ENCODE data around the gene DECR2. TPM values are rescaled to one million over a fixed set of nuclear protein-coding genes. Genes with fewer than 3 reads are reported as not detected.
"Not testable (repeated sequence)": the region's sequence is repeated elsewhere in the genome, so short reads cannot be mapped to it uniquely, and the experiment has no call there.

Gene DECR2
- total RNA-seq, 2 donors from 2014 or later, result 31.8 to 43.5 TPM

DNA sequence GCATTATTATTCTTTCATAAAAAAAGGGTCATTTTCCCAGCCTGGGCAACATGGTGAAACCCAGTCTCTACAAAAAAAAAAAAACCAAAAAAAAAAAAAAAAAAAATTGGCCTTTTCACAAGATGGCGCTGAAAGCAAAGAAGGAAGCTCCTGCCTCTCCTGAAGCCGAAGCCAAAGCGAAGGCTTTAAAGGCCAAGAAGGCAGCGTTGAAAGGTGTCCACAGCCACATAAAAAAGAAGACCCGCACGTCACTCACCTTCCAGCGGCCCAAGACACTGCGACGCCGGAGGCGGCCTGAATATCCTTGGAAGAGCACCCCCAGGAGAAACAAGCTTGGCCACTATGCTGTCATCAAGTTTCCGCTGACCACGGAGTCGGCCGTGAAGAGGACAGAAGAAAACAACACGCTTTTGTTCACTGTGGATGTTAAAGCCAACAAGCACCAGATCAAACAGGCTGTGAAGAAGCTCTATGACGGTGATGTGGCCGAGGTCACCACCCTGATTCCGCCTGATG lies 15.0 kb upstream of the DECR2 start:
- Histone ChIP-seq H3K27me3 (ENCODE audit: control insufficient read depth, insufficient read depth, low read length, poor library complexity, severe bottlenecking) (no peaks in the 10 kb centered on the region), H3K4me3 (ENCODE audit: low read length) (no peak overlapping the region), H3K9me3 (ENCODE audit: control insufficient read depth, low read length) (no peaks in the 10 kb centered on the region), H3K27ac (ENCODE audit: low read depth, low read length) (no peak overlapping the region), H3K4me1 (ENCODE audit: control insufficient read depth, insufficient read depth, low read length) (peaks cover 9% of the 10 kb centered on the region), H3K36me3 (ENCODE audit: control insufficient read depth, insufficient read depth, low read length) (no peaks in the 10 kb centered on the region), H3K9ac (ENCODE audit: extremely low read depth, low read length, poor library complexity, severe bottlenecking) (no peak overlapping the region)
- Mint-ChIP-seq H3K4me3 (no peak overlapping the region), H3K9me3 (no peaks in the 10 kb centered on the region), H3K36me3 (ENCODE audit: low read depth) (peaks cover under 1% of the 10 kb centered on the region), H3K4me1 (peaks cover 39% of the 10 kb centered on the region), H3K27me3 (ENCODE audit: insufficient read depth) (no peaks in the 10 kb centered on the region), H3K27ac (peak overlapping the region; percentile 87)
- no peak for DNase-seq
- TF ChIP-seq, protein P1, sequence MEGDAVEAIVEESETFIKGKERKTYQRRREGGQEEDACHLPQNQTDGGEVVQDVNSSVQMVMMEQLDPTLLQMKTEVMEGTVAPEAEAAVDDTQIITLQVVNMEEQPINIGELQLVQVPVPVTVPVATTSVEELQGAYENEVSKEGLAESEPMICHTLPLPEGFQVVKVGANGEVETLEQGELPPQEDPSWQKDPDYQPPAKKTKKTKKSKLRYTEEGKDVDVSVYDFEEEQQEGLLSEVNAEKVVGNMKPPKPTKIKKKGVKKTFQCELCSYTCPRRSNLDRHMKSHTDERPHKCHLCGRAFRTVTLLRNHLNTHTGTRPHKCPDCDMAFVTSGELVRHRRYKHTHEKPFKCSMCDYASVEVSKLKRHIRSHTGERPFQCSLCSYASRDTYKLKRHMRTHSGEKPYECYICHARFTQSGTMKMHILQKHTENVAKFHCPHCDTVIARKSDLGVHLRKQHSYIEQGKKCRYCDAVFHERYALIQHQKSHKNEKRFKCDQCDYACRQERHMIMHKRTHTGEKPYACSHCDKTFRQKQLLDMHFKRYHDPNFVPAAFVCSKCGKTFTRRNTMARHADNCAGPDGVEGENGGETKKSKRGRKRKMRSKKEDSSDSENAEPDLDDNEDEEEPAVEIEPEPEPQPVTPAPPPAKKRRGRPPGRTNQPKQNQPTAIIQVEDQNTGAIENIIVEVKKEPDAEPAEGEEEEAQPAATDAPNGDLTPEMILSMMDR (conservative IDR thresholded peaks at IDR 0.05), result no peak
- 87 to 89% methylated on average over 19 of the region's 19 CpGs for WGBS, 2 experiments (ENCODE audit: insufficient coverage in 1 of 2, insufficient read length in 1 of 2)

DNA sequence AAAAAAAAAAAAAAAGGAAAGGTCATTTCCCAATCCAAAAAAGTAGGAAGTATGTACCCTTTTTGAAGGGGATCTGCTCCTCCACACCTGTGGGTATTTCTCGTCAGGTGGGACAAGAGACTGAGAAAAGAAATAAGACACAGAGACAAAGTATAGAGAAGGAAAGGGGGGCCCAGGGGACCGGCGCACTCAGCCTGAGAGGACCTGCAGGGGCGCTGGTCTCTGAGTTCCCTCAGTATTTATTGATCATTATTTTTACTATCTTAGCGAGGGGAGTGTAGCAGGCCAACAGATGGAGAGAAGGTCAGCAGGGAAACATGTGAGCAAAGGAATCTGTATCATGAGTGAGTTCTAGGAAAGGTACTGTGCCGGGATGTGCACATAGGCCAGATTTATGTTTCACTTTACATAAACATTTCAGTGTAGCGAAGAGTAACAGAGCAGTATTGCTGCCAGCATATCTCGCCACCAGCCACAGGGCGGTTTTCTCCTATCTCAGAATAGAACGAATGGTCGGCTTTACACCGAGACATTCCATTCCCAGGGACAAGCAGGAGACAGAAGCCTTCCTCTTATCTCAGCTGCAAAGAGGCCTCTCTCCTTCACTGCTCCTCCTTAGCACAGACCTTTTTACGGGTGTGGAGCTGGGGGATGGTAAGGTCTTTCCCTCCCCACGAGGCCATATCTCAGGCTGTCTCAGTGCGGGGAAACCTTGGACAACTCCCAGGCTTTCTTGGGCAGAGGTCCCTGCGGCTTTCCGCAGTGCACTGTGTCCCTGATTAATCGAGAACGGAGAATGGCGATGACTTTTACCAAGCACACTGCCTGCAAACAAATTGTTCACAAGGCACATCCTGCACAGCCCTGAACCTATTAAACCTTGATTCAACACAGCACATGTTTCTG lies 13.7 kb upstream of the DECR2 start:
- not testable (repeated sequence) for H3K4me3 Mint-ChIP-seq
- 79 to 84% methylated on average over 6 to 20 of the region's 20 CpGs for WGBS, 2 experiments (ENCODE audit: insufficient coverage in 1 of 2, insufficient read length in 1 of 2)

DNA sequence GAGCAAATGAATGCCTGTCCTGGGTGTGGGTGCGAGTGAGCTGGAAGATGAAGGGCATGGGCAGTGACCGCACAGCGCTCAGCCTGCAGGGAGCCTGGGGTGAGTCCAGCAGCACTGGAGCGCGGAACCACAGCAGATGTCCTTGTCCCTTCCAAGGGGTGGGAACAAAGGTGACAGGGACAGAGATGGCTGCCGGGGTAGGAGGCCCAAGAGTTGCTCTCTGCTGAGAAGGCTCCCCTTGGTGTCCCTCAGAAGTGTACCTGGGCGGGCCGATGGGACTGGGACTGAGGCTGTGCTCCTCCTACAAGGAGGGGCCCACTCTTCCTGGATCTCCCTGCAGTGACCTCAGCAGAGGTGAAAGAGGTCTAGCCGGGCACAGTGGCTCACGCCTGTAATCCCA lies 12.3 kb upstream of the DECR2 start:
- Mint-ChIP-seq H3K27me3 (ENCODE audit: insufficient read depth) (no peaks in the 10 kb centered on the region), H3K4me1 (peaks cover 26% of the 10 kb centered on the region), H3K36me3 (ENCODE audit: low read depth) (peaks cover 12% of the 10 kb centered on the region), H3K4me3 (no peak overlapping the region), H3K27ac (peak overlapping the region; percentile 52), H3K9me3 (peaks cover 13% of the 10 kb centered on the region)
- 87 to 92% methylated on average over 10 of the region's 10 CpGs for WGBS, 2 experiments (ENCODE audit: insufficient coverage in 1 of 2, insufficient read length in 1 of 2)
- H3K9ac ChIP-seq (ENCODE audit: extremely low read depth, low read length, poor library complexity, severe bottlenecking), result no peak overlapping the region
- H3K36me3 ChIP-seq (ENCODE audit: control insufficient read depth, insufficient read depth, low read length), result no peaks in the 10 kb centered on the region
- TF ChIP-seq, protein P1 (conservative IDR thresholded peaks at IDR 0.05), result no peak
- H3K27me3 ChIP-seq (ENCODE audit: control insufficient read depth, insufficient read depth, low read length, poor library complexity, severe bottlenecking), result no peaks in the 10 kb centered on the region
- H3K9me3 ChIP-seq (ENCODE audit: control insufficient read depth, low read length), result peaks cover 5% of the 10 kb centered on the region
- H3K27ac ChIP-seq (ENCODE audit: low read depth, low read length), result no peak overlapping the region
- no peaks in the 10 kb centered on the region for H3K4me1 ChIP-seq (ENCODE audit: control insufficient read depth, insufficient read depth, low read length)
- no peak for DNase-seq
- H3K4me3 ChIP-seq (ENCODE audit: low read length), result no peak overlapping the region

More for the DNA sequence above, 13.7 kb upstream of the DECR2 start:
- H3K36me3 ChIP-seq (ENCODE audit: control insufficient read depth, insufficient read depth, low read length); H3K27me3 ChIP-seq (ENCODE audit: control insufficient read depth, insufficient read depth, low read length, poor library complexity, severe bottlenecking); H3K9me3 ChIP-seq (ENCODE audit: control insufficient read depth, low read length); H3K27me3 Mint-ChIP-seq (ENCODE audit: insufficient read depth); H3K27ac ChIP-seq (ENCODE audit: low read depth, low read length); H3K4me1 ChIP-seq (ENCODE audit: control insufficient read depth, insufficient read depth, low read length); H3K9ac ChIP-seq (ENCODE audit: extremely low read depth, low read length, poor library complexity, severe bottlenecking): not testable (repeated sequence)
- TF ChIP-seq, protein P1 (conservative IDR thresholded peaks at IDR 0.05), result peak; percentile 50
- peak overlapping the region; percentile 56 for H3K4me3 ChIP-seq (ENCODE audit: low read length)
- DNase-seq, result peak; percentile 64
- Mint-ChIP-seq H3K27ac (peak overlapping the region; percentile 87), H3K4me1 (peaks cover 39% of the 10 kb centered on the region), H3K36me3 (ENCODE audit: low read depth) (peaks cover 12% of the 10 kb centered on the region), H3K9me3 (peaks cover 13% of the 10 kb centered on the region)

Data from endodermal cell (in vitro differentiated cells).